Calu3 (cell line): ENCODE results near the gene TGFBR3. TPM values are rescaled to one million over a fixed set of nuclear protein-coding genes. Genes with fewer than 3 reads are reported as not detected.

ENCODE experiments used
- BruUV-seq: library from RNA; stranded (reverse); fragments of 400-500 nt; replicated peaks from 2 replicates; lab custom pipeline; 2021; lab: Mats Ljungman, UMichigan
- CTCF ChIA-PET: fragments of 300-600 bp; sonication (Branson Sonifier 250); formaldehyde crosslinking; loops from one replicate; lab custom pipeline; 2022; ENCODE audit warnings: antibody characterized with exemption; lab: Charles Lee
- DNase-seq: peaks from one replicate; pipeline ENCODE4 v3.0.0; 2022
- H3K27ac Mint-ChIP-seq: one replicate; pipeline ENCODE4 v1.8.0; 2022; ENCODE audit warnings: mixed read lengths; ENCODE audit not compliant: unreplicated experiment
- H3K27me3 Mint-ChIP-seq: one replicate; pipeline ENCODE4 v1.8.0; 2022; ENCODE audit warnings: mixed read lengths; ENCODE audit not compliant: unreplicated experiment
- H3K36me3 Mint-ChIP-seq: one replicate; pipeline ENCODE4 v1.8.0; 2022; ENCODE audit warnings: mild to moderate bottlenecking, moderate library complexity, mixed read lengths; ENCODE audit not compliant: insufficient read depth, unreplicated experiment
- H3K4me1 Mint-ChIP-seq: one replicate; pipeline ENCODE4 v1.8.0; 2022; ENCODE audit warnings: mild to moderate bottlenecking, low read depth, mixed read lengths; ENCODE audit not compliant: unreplicated experiment
- H3K4me3 Mint-ChIP-seq: one replicate; pipeline ENCODE4 v1.8.0; 2022; ENCODE audit warnings: mild to moderate bottlenecking, low read depth, moderate library complexity, mixed read lengths; ENCODE audit not compliant: unreplicated experiment
- H3K9me3 Mint-ChIP-seq: one replicate; pipeline ENCODE4 v1.8.0; 2022; ENCODE audit warnings: low read depth, mixed read lengths; ENCODE audit not compliant: unreplicated experiment
- CTCF ChIP-seq: fragments of 200-600 bp; IDR thresholded peaks from one replicate; pipeline ENCODE4 v1.8.0; 2022; ENCODE audit warnings: antibody characterized with exemption; ENCODE audit not compliant: unreplicated experiment
- intact Hi-C: fragments of 100-400 bp; cut with micrococcal nuclease; formaldehyde crosslinking; loops from one replicate; pipeline ENCODE4 v1.10.0; 2022; ENCODE audit not compliant: unreplicated experiment
- total RNA-seq: library from RNA; stranded (reverse); gene quantifications from 2 replicates; pipeline ENCODE4 v1.2.3, GENCODE V29; 2022

TGFBR3 gene
- total RNA-seq, 1 experiment from 2014 or later, result 10.8 TPM

- Mint-ChIP-seq H3K9me3 (no peaks in the 10 kb centered on the region), H3K27me3 (no peaks in the 10 kb centered on the region), H3K4me1 (peaks cover 17% of the 10 kb centered on the region), H3K4me3 (no peak overlapping the region), H3K27ac (peak overlapping the region; percentile 36), H3K36me3 (no peaks in the 10 kb centered on the region)
- intact Hi-C loops, result loop anchor here (2.0 kb wide), 1 partner anchor 93 kb away; no protein-coding TSS in a partner anchor
- CTCF ChIA-PET, result no interaction called here
- DNase-seq, result no peak
- BruUV-seq, result no TSS peak
- TF ChIP-seq CTCF, result no peak
Measured at GRCh38 chr1:91924146-91924545, 38.2 kb upstream of the TGFBR3 start.

GRCh38 chr1:91919962-91920361, 34.0 kb upstream of the TGFBR3 start:
- CTCF ChIA-PET, result no interaction called here
- Mint-ChIP-seq H3K9me3 (no peaks in the 10 kb centered on the region), H3K4me3 (no peak overlapping the region), H3K27ac (no peak overlapping the region), H3K27me3 (no peaks in the 10 kb centered on the region), H3K36me3 (no peaks in the 10 kb centered on the region), H3K4me1 (peaks cover 9% of the 10 kb centered on the region)
- intact Hi-C loops, result no loop called here
- DNase-seq, result no peak
- TF ChIP-seq CTCF, result no peak
- no TSS peak for BruUV-seq

- H3K36me3 Mint-ChIP-seq, result no peaks in the 10 kb centered on the region
- DNase-seq, result no peak
- TF ChIP-seq CTCF, result no peak
- no peaks in the 10 kb centered on the region for H3K4me1 Mint-ChIP-seq
- no peak overlapping the region for H3K4me3 Mint-ChIP-seq
- no peaks in the 10 kb centered on the region for H3K27me3 Mint-ChIP-seq
- H3K9me3 Mint-ChIP-seq, result no peaks in the 10 kb centered on the region
- BruUV-seq, result no TSS peak
- intact Hi-C loops, result no loop called here
- H3K27ac Mint-ChIP-seq, result no peak overlapping the region
- CTCF ChIA-PET, result no interaction called here
Measured at GRCh38 chr1:91916811-91917460, 31.0 kb upstream of the TGFBR3 start.

GRCh38 chr1:91916046-91916445, 30.1 kb upstream of the TGFBR3 start:
- H3K36me3 Mint-ChIP-seq, result no peaks in the 10 kb centered on the region
- CTCF ChIA-PET, result no interaction called here
- H3K27me3 Mint-ChIP-seq, result no peaks in the 10 kb centered on the region
- TF ChIP-seq CTCF, result no peak
- H3K4me3 Mint-ChIP-seq, result no peak overlapping the region
- no peak overlapping the region for H3K27ac Mint-ChIP-seq
- no peaks in the 10 kb centered on the region for H3K4me1 Mint-ChIP-seq
- no TSS peak for BruUV-seq
- H3K9me3 Mint-ChIP-seq, result no peaks in the 10 kb centered on the region
- DNase-seq, result no peak
- intact Hi-C loops, result no loop called here
